Measurements from ENCODE around the gene SH3TC1. TPM values are rescaled to one million over a fixed set of nuclear protein-coding genes. Genes with fewer than 3 reads are reported as not detected.

The SH3TC1 gene
- total and polyA plus RNA-seq, 2 of the 8 experiments (the other 6 are each of a cell fraction or from before 2014, with no cell fraction given), result 0.15 TPM; not detected in 1

Other genes starting within 250 kb of the SH3TC1 start
- 2.8 and 3.0 TPM in 2 replicates for gene ABLIM2, start 40.5 kb upstream of the SH3TC1 start, total RNA-seq (2021; fragmentation: NEBNext Ultra II Directional; extraction: Animal tissue kit (Norgen Biotek cat#: 25700))
- 3.0 TPM in 2 replicates for gene ABLIM2, start 40.5 kb upstream of the SH3TC1 start, polyA plus RNA-seq (2011; rRNA removed)
- 2.9 and 3.2 TPM in 2 replicates for gene HTRA3, start 70.5 kb downstream of the SH3TC1 start, total RNA-seq (2021; fragmentation: NEBNext Ultra II Directional; extraction: Animal tissue kit (Norgen Biotek cat#: 25700))
- 4.5 and 5.8 TPM in 2 replicates for gene HTRA3, start 70.5 kb downstream of the SH3TC1 start, polyA plus RNA-seq (2011; rRNA removed)
- gene ACOX3, start 241.4 kb downstream of the SH3TC1 start, total RNA-seq (2021; fragmentation: NEBNext Ultra II Directional; extraction: Animal tissue kit (Norgen Biotek cat#: 25700)), result 9.9 and 10.2 TPM in 2 replicates
- 2.5 and 4.3 TPM in 2 replicates for gene ACOX3, start 241.4 kb downstream of the SH3TC1 start, polyA plus RNA-seq (2011; rRNA removed)
- gene TRMT44, start 241.5 kb downstream of the SH3TC1 start, total RNA-seq (2021; fragmentation: NEBNext Ultra II Directional; extraction: Animal tissue kit (Norgen Biotek cat#: 25700)), result 20.1 and 23.9 TPM in 2 replicates
- 8.6 and 11.6 TPM in 2 replicates for gene TRMT44, start 241.5 kb downstream of the SH3TC1 start, polyA plus RNA-seq (2011; rRNA removed)